Neural progenitor cell (in vitro differentiated cells): ENCODE data around the gene STK32B. TPM values are rescaled to one million over a fixed set of nuclear protein-coding genes. Genes with fewer than 3 reads are reported as not detected.

Experiments
- DNase-seq: peaks from one replicate; pipeline ENCODE4 v3.0.0-alpha.2; 2016; ENCODE audit warnings: low spot score
- H2AFZ ChIP-seq: fragments of 200-600 bp; sonication (generic); replicated peaks from 2 replicates; pipeline ENCODE4 v1.6.1; 2016; ENCODE audit warnings: antibody characterized with exemption
- H3F3A ChIP-seq: fragments of 200-600 bp; sonication (generic); 2 replicates; pipeline ENCODE4 v1.6.1; 2016; ENCODE audit warnings: antibody characterized with exemption, low read depth
- H3K27ac ChIP-seq: fragments of 200-600 bp; sonication (generic); 2 replicates; pipeline ENCODE4 v1.5.1; 2016; ENCODE audit warnings: mild to moderate bottlenecking
- H3K27me3 ChIP-seq: fragments of 200-600 bp; sonication (generic); 2 replicates; pipeline ENCODE4 v1.6.1; 2016; ENCODE audit warnings: mild to moderate bottlenecking, moderate library complexity
- H3K36me3 ChIP-seq: fragments of 200-600 bp; sonication (generic); 2 replicates; pipeline ENCODE4 v1.5.1; 2016
- H3K4me1 ChIP-seq: fragments of 200-600 bp; sonication (generic); 2 replicates; pipeline ENCODE4 v1.6.1; 2016; ENCODE audit warnings: mixed run types
- H3K4me2 ChIP-seq: fragments of 200-600 bp; sonication (generic); 2 replicates; pipeline ENCODE4 v1.6.1; 2016
- H3K4me3 ChIP-seq: fragments of 200-600 bp; sonication (generic); 2 replicates; pipeline ENCODE4 v1.5.1; 2016
- H3K79me2 ChIP-seq: fragments of 200-600 bp; sonication (generic); 2 replicates; pipeline ENCODE4 v1.6.1; 2016; ENCODE audit warnings: low read depth
- H3K9ac ChIP-seq: fragments of 200-600 bp; sonication (generic); 2 replicates; pipeline ENCODE4 v1.6.1; 2016
- H3K9me3 ChIP-seq: fragments of 200-600 bp; sonication (generic); 2 replicates; pipeline ENCODE4 v1.5.1; 2016; ENCODE audit warnings: low read depth
- H4K20me1 ChIP-seq: fragments of 200-600 bp; sonication (generic); 2 replicates; pipeline ENCODE4 v1.6.1; 2016; ENCODE audit warnings: low read depth
- H3K27ac Mint-ChIP-seq: 3 replicates; pipeline ENCODE4 v1.8.0; 2021; ENCODE audit warnings: mixed read lengths
- H3K27me3 Mint-ChIP-seq: 2 replicates; pipeline ENCODE4 v1.8.0; 2022; ENCODE audit warnings: low read depth, mild to moderate bottlenecking, inconsistent platforms, moderate library complexity, mixed read lengths; ENCODE audit not compliant: insufficient read depth
- H3K36me3 Mint-ChIP-seq: 3 replicates; pipeline ENCODE4 v1.8.0; 2021; ENCODE audit warnings: mixed read lengths
- H3K4me1 Mint-ChIP-seq: 3 replicates; pipeline ENCODE4 v1.8.0; 2021; ENCODE audit warnings: mixed read lengths
- H3K4me3 Mint-ChIP-seq: 3 replicates; pipeline ENCODE4 v1.8.0; 2021; ENCODE audit warnings: mild to moderate bottlenecking, moderate library complexity, mixed read lengths
- H3K9me3 Mint-ChIP-seq: 3 replicates; pipeline ENCODE4 v1.8.0; 2020; ENCODE audit warnings: mixed read lengths
- EZH2 ChIP-seq: fragments of 200-600 bp; sonication (generic); IDR thresholded peaks from 2 replicates; pipeline ENCODE4 v1.6.1; 2017; ENCODE audit warnings: antibody characterized with exemption, mild to moderate bottlenecking, moderate library complexity
- EZH2phosphoT487 ChIP-seq: fragments of 200-600 bp; sonication (generic); IDR thresholded peaks from 2 replicates; pipeline ENCODE4 v1.6.1; 2017; ENCODE audit warnings: antibody characterized with exemption
- total RNA-seq: library from RNA; depleted of rRNA; stranded (reverse); fragments of >200 nt; gene quantifications from 2 replicates; pipeline ENCODE4 v1.2.3, GENCODE V29; 2015; ENCODE audit warnings: low replicate concordance
- TF ChIP-seq, protein P1 (sequence below): fragments of 200-600 bp; sonication (generic); IDR thresholded peaks from 2 replicates; pipeline ENCODE4 v1.5.1; 2017; ENCODE audit warnings: antibody characterized with exemption, mild to moderate bottlenecking

The STK32B gene
- total RNA-seq, 1 donor from 2014 or later: 2.5 TPM

DNA sequence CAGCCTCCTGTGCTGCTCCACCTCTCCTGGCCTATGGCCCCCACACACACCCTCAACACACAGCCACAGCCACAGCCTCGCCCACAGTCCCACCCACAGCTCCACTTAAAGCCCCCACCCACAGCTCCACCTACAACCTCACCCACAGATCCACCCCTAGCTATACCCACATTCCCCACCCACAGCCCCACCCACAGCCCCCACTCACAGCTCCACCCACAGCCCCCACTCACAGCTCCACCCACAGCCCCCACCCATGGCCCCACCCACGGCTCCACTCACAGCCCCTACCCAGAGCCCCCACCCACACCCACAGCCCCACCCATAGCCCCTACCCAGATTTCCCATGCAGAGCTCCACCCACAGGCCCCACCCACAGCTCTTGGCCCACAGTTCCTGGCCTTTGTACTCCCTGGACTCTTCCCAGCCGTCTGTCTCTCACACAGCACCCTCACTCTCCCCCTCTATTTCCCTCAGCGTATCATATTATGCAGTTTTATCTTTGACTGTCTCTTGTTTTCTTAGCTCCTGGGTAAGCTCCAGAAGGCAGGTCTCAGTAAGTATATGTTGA, 334.5 kb downstream of the STK32B start:
- no peaks in the 10 kb centered on the region for H3K9me3 ChIP-seq

DNA sequence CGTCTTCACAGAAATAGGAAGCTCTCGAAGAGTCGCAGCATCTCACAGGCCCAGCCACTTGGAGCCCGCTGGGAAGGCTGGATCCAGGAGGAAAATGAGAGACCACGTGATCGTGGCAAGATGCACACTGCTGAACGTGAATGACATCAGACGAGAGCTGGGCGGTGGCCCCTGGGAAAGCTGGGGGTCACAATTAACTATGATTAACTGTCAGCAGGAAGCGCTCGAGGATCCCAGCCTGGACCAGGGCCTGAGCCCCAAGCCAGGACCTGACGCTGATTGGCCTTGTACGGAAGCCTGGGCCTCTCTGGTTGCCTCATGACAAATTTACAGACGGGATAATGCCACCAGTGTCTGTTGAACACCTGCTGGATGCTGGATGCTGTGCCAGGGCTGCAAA, 335.6 kb downstream of the STK32B start:
- Mint-ChIP-seq H3K36me3 (no peaks in the 10 kb centered on the region), H3K27me3 (peaks cover 2% of the 10 kb centered on the region), H3K27ac (no peak overlapping the region), H3K4me1 (no peaks in the 10 kb centered on the region), H3K4me3 (no peak overlapping the region), H3K9me3 (no peaks in the 10 kb centered on the region)
- H3K36me3 ChIP-seq: no peaks in the 10 kb centered on the region
- no peak overlapping the region for H2AFZ ChIP-seq
- H3F3A ChIP-seq: no peaks in the 10 kb centered on the region
- no peaks in the 10 kb centered on the region for H4K20me1 ChIP-seq
- H3K4me1 ChIP-seq: no peaks in the 10 kb centered on the region
- H3K79me2 ChIP-seq: no peaks in the 10 kb centered on the region
- H3K9ac ChIP-seq: no peak overlapping the region
- H3K9me3 ChIP-seq: no peaks in the 10 kb centered on the region
- H3K27ac ChIP-seq: no peak overlapping the region
- H3K4me2 ChIP-seq: no peak overlapping the region
- no peak overlapping the region for H3K4me3 ChIP-seq
- TF ChIP-seq, protein P1, sequence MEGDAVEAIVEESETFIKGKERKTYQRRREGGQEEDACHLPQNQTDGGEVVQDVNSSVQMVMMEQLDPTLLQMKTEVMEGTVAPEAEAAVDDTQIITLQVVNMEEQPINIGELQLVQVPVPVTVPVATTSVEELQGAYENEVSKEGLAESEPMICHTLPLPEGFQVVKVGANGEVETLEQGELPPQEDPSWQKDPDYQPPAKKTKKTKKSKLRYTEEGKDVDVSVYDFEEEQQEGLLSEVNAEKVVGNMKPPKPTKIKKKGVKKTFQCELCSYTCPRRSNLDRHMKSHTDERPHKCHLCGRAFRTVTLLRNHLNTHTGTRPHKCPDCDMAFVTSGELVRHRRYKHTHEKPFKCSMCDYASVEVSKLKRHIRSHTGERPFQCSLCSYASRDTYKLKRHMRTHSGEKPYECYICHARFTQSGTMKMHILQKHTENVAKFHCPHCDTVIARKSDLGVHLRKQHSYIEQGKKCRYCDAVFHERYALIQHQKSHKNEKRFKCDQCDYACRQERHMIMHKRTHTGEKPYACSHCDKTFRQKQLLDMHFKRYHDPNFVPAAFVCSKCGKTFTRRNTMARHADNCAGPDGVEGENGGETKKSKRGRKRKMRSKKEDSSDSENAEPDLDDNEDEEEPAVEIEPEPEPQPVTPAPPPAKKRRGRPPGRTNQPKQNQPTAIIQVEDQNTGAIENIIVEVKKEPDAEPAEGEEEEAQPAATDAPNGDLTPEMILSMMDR: no peak
- TF ChIP-seq EZH2 (no peak), EZH2phosphoT487 (no peak)
- DNase-seq: no peak
- H3K27me3 ChIP-seq: no peaks in the 10 kb centered on the region

More for the DNA sequence above, 334.5 kb downstream of the STK32B start:
- Histone ChIP-seq H3K27me3 (no peaks in the 10 kb centered on the region), H3K27ac (no peak overlapping the region), H3K4me3 (no peak overlapping the region), H3F3A (no peaks in the 10 kb centered on the region), H3K4me2 (no peak overlapping the region), H2AFZ (no peak overlapping the region), H3K36me3 (no peaks in the 10 kb centered on the region), H3K4me1 (no peaks in the 10 kb centered on the region), H3K79me2 (no peaks in the 10 kb centered on the region), H3K9ac (no peak overlapping the region), H4K20me1 (no peaks in the 10 kb centered on the region)
- DNase-seq: no peak
- TF ChIP-seq EZH2 (no peak), EZH2phosphoT487 (no peak)
- TF ChIP-seq, protein P1: no peak
- H3K27ac Mint-ChIP-seq: no peak overlapping the region
- no peaks in the 10 kb centered on the region for H3K36me3 Mint-ChIP-seq
- H3K27me3 Mint-ChIP-seq: peaks cover 2% of the 10 kb centered on the region
- H3K9me3 Mint-ChIP-seq: no peaks in the 10 kb centered on the region
- no peak overlapping the region for H3K4me3 Mint-ChIP-seq
- no peaks in the 10 kb centered on the region for H3K4me1 Mint-ChIP-seq

DNA sequence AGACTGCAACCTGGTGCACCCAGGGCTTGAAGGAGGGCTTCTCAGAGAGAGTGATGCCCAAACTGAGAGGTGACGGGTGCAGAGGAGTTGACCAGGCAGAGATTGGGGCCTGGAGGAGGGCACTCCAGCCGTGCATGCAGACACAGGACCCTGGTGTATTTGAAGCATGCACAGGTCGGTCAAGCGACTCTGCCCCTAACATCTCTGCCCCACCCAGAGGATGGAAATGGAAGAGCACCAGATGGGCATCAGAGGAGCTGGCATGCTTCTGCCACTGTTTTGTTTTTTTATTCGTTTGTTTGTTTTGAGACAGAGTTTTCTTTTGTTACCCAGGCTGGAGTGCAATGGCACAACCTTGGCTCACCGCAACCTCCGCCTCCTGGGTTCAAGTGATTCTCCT, 336.2 kb downstream of the STK32B start:
- H3K4me1 ChIP-seq: no peaks in the 10 kb centered on the region
- Mint-ChIP-seq H3K4me3 (no peak overlapping the region), H3K27me3 (peaks cover 2% of the 10 kb centered on the region), H3K9me3 (no peaks in the 10 kb centered on the region), H3K27ac (no peak overlapping the region), H3K36me3 (no peaks in the 10 kb centered on the region), H3K4me1 (no peaks in the 10 kb centered on the region)
- H3K4me2 ChIP-seq: no peak overlapping the region
- H3K9me3 ChIP-seq: no peaks in the 10 kb centered on the region
- H3K4me3 ChIP-seq: no peak overlapping the region
- no peaks in the 10 kb centered on the region for H3K27me3 ChIP-seq
- no peak overlapping the region for H2AFZ ChIP-seq
- H3K36me3 ChIP-seq: no peaks in the 10 kb centered on the region
- no peak overlapping the region for H3K27ac ChIP-seq
- DNase-seq: no peak
- TF ChIP-seq, protein P1: no peak
- no peak for TF ChIP-seq EZH2
- TF ChIP-seq EZH2phosphoT487: no peak
- H3K79me2 ChIP-seq: no peaks in the 10 kb centered on the region
- H3F3A ChIP-seq: no peaks in the 10 kb centered on the region
- H4K20me1 ChIP-seq: no peaks in the 10 kb centered on the region
- no peak overlapping the region for H3K9ac ChIP-seq
